ENCODE results near the gene ITPA. TPM values are rescaled to one million over a fixed set of nuclear protein-coding genes. Genes with fewer than 3 reads are reported as not detected.

The ITPA gene
- total and polyA plus RNA-seq, 10 of the 15 experiments (the other 5 are each of a cell fraction or from before 2014, with no cell fraction given) = 5.5 to 124 (median 66.3) TPM

DNA sequence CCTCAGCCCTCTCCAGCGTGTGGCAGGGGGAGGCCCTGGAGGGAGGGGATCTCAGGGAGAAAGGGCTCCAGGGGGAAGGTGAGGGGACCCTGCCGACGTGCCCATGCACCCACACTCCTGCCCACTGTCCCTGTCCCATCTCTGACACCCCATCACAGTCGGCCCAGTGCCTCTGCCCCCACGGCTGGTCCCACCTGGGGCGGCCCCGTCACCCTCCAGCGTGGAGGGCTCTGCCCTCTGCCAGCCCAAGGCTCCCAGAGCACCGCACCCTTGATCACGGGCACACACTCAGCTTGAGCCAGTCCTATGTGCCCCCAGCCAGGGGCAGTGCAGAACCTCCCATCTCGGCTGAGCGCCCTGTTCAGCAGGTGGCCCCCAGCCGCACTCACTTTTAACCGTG, 20.5 kb downstream of the ITPA start:
- ChIA-PET RAD21 (ENCODE audit: unreplicated experiment) (no interaction called here), CTCF (no interaction called here), SMC1A (ENCODE audit: uncharacterized antibody, unreplicated experiment) (no interaction called here), POLR2A (no interaction called here)
- Histone ChIP-seq H4K20me1 (ENCODE audit: control insufficient read depth, insufficient read depth) (no peaks in the 10 kb centered on the region), H3K4me2 (ENCODE audit: control insufficient read depth, insufficient read depth) (no peak overlapping the region), H3K79me2 (ENCODE audit: control insufficient read depth, insufficient read depth, low read length) (no peaks in the 10 kb centered on the region), H3K4me3 (no peak overlapping the region), H3K4me1 (ENCODE audit: control insufficient read depth, insufficient read depth, low read length) (no peaks in the 10 kb centered on the region), H3K9ac (ENCODE audit: control insufficient read depth, insufficient read depth, low read length) (no peak overlapping the region), H3K27ac (ENCODE audit: control insufficient read depth, insufficient read depth) (no peak overlapping the region), H3K27me3 (replicated peaks in 1 of 2; ENCODE audit: control insufficient read depth in 2 of 2, insufficient read depth in 2 of 2, low read length in 1 of 2) (no peaks in the 10 kb centered on the region), H2AFZ (ENCODE audit: control insufficient read depth, low read depth, low read length) (no peak overlapping the region), H3K36me3 (ENCODE audit: control insufficient read depth in 2 of 2, insufficient read depth in 2 of 2, low read length in 1 of 2) (no peaks in the 10 kb centered on the region; a peak in 1 of 4 replicates), H3K9me3 (replicated peaks; ENCODE audit: control insufficient read depth, insufficient read depth, low read length) (no peaks in the 10 kb centered on the region)
- DNase-seq (ENCODE audit: low read depth, low spot score) (no peak), FAIRE-seq (no peak), ATAC-seq (no peak)
- no TSS peak for BruUV-seq (replicated peaks)
- TF ChIP-seq SMARCA5 (IDR thresholded peaks at IDR 0.05) (no peak), KLF5 (IDR thresholded peaks at IDR 0.05; ENCODE audit: partially characterized antibody) (no peak), TCF12 (IDR thresholded peaks at IDR 0.05; ENCODE audit: low read depth, low read length) (no peak), HDAC2 (IDR thresholded peaks at IDR 0.05) (no peak), ZNF384 (IDR thresholded peaks at IDR 0.05; ENCODE audit: borderline replicate concordance, low read depth, low read length) (no peak)
- TF ChIP-seq, protein P1, sequence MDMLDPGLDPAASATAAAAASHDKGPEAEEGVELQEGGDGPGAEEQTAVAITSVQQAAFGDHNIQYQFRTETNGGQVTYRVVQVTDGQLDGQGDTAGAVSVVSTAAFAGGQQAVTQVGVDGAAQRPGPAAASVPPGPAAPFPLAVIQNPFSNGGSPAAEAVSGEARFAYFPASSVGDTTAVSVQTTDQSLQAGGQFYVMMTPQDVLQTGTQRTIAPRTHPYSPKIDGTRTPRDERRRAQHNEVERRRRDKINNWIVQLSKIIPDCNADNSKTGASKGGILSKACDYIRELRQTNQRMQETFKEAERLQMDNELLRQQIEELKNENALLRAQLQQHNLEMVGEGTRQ (IDR thresholded peaks at IDR 0.05; ENCODE audit: borderline replicate concordance, low read depth, low read length) = no peak
- TF ChIP-seq, protein P2, sequence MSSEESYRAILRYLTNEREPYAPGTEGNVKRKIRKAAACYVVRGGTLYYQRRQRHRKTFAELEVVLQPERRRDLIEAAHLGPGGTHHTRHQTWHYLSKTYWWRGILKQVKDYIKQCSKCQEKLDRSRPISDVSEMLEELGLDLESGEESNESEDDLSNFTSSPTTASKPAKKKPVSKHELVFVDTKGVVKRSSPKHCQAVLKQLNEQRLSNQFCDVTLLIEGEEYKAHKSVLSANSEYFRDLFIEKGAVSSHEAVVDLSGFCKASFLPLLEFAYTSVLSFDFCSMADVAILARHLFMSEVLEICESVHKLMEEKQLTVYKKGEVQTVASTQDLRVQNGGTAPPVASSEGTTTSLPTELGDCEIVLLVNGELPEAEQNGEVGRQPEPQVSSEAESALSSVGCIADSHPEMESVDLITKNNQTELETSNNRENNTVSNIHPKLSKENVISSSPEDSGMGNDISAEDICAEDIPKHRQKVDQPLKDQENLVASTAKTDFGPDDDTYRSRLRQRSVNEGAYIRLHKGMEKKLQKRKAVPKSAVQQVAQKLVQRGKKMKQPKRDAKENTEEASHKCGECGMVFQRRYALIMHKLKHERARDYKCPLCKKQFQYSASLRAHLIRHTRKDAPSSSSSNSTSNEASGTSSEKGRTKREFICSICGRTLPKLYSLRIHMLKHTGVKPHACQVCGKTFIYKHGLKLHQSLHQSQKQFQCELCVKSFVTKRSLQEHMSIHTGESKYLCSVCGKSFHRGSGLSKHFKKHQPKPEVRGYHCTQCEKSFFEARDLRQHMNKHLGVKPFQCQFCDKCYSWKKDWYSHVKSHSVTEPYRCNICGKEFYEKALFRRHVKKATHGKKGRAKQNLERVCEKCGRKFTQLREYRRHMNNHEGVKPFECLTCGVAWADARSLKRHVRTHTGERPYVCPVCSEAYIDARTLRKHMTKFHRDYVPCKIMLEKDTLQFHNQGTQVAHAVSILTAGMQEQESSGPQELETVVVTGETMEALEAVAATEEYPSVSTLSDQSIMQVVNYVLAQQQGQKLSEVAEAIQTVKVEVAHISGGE (CRISPR knock-in tag; IDR thresholded peaks at IDR 0.05) = no peak
- intact Hi-C loops (cut with micrococcal nuclease; ENCODE audit: unreplicated experiment) (no loop called here), in situ Hi-C loops (cut with MboI) (no loop called here)
- 74% methylated on average over 14 of the region's 14 CpGs for WGBS (ENCODE audit: insufficient coverage, insufficient replicate concordance, low lambda C conversion rate, missing lambda C conversion rate)
